ENCODE results near the gene PPP1R15A.

Gene PPP1R15A

DNA sequence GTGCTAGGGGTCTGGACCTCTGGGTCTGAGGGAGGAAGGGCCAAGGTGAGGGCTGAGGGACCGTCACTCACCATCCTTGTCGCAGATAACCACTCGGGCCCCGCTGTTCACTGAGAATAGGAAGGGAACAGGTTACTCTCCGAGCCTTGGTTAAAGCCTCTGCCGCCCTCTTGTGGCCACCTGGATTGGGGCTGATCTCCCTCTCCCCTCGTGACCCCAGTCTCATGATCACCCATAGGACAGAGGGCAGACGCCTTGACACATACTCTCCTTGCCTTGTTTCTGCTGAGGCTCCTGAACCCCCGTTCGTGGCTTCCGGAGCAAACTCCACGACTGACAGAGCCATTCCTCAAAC lies 36.5 kb upstream of the PPP1R15A start:
- DNase-seq (ENCODE audit: low read depth), result peak; percentile 81
- TF ChIP-seq, protein P1, sequence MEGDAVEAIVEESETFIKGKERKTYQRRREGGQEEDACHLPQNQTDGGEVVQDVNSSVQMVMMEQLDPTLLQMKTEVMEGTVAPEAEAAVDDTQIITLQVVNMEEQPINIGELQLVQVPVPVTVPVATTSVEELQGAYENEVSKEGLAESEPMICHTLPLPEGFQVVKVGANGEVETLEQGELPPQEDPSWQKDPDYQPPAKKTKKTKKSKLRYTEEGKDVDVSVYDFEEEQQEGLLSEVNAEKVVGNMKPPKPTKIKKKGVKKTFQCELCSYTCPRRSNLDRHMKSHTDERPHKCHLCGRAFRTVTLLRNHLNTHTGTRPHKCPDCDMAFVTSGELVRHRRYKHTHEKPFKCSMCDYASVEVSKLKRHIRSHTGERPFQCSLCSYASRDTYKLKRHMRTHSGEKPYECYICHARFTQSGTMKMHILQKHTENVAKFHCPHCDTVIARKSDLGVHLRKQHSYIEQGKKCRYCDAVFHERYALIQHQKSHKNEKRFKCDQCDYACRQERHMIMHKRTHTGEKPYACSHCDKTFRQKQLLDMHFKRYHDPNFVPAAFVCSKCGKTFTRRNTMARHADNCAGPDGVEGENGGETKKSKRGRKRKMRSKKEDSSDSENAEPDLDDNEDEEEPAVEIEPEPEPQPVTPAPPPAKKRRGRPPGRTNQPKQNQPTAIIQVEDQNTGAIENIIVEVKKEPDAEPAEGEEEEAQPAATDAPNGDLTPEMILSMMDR (conservative IDR thresholded peaks at IDR 0.05; ENCODE audit: low read length), result peak; percentile 95
- H3K4me3 ChIP-seq (ENCODE audit: low read length), result peak overlapping the region; percentile 57

DNA sequence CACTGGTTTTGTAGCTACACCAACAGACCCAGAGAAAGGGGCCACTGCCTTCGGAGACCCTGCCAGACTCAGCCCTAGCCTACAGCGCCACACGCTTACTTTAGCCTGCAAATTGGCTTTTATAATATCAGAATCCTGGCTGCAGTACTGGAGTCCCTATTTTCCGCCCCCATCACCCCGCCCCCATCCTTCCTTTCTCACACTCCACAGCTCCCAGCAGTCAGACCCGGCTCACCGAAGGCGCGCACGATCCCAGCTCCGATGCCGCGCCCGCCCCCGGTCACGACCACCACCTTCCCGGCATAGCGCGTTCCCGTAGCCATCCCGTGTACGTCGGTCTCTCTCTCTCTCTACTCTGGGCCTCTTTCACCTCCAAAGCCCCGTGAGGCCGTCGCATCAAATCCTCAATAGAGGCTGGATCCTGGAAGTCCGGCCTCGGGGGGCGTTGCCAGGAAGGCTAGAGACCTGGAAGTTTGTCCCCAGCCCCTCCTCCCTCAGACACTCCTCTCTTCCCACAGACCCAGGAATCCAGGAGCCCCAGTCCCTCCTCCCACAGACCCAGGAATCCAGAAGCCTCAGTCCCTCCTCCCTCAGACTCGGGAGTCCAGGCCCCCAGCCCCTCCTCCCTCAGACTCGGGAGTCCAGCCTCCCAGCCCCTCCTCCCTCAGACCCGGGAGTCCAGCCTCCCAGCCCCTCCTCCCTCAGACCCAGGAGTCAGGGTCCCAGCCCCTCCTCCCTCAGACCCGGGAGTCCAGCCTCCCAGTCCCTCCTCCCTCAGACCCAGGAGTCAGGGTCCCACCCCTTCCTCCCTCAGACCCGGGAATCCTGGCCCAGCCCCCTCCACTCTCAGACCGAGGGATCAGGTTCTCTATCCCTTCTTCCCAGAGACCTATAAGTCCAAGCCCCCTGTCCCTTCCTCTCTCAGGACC lies 35.9 kb upstream of the PPP1R15A start, which contains the start of gene HSD17B14:
TSS of gene HSD17B14 (minus strand) at position 403 of the 929 bp plus-strand sequence. CDS start at position 323, 80 bp downstream.
- H3K4me3 ChIP-seq (ENCODE audit: low read length), result peak within 1 kb of the TSS; percentile 57
- TF ChIP-seq, protein P1 (conservative IDR thresholded peaks at IDR 0.05; ENCODE audit: low read length), result no peak
- DNase-seq (ENCODE audit: low read depth), result peak; percentile 43

DNA sequence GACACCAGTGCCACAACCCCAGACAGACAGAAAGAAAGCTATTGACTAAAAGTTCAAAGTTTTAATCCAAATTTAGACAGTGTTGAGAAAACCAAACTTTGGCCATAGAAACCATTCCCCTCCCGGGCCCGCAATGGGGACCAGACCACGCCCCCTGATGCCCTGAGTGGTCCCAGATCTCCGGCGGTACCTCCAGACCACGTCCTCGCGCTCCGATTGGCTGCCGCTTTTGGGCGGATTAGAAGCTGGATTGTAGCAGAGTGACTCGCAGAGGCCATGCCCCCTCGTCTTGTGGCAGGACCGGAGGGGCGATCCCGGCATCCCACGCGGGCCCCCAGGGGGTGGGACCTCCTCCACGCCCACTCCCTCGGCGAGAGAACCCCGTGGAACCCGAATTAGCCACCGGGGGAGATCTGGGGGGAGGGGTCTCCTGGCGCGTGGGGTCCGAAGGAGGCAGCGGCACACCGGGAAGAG lies 35.1 kb upstream of the PPP1R15A start:
- H3K4me3 ChIP-seq (ENCODE audit: low read length), result peak overlapping the region; percentile 57
- peak; percentile 84 for DNase-seq (ENCODE audit: low read depth)

DNA sequence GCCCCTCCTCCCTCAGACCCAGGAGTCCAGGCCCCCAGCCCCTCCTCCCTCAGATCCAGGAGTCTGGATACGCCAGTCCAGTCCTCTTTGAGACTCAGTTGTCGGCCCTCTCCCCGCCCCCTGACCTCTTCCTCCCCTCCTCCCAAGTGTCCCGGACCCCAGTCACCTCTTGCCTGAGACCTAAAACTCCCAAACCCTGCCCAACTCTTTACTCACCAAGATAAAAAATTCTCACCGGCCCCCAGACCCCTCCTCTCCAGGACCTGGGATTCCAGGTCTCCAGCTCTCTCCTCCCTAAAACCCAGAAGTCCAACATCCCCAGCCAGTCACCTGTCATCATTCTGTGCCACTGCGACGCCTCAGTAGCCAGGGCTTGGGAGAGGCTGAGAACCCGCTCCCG lies 34.5 kb upstream of the PPP1R15A start:
- DNase-seq (ENCODE audit: low read depth), result no peak
- no peak overlapping the region for H3K4me3 ChIP-seq (ENCODE audit: low read length)

More for the DNA sequence above, 35.1 kb upstream of the PPP1R15A start:
- TF ChIP-seq, protein P1 (conservative IDR thresholded peaks at IDR 0.05; ENCODE audit: low read length), result no peak

DNA sequence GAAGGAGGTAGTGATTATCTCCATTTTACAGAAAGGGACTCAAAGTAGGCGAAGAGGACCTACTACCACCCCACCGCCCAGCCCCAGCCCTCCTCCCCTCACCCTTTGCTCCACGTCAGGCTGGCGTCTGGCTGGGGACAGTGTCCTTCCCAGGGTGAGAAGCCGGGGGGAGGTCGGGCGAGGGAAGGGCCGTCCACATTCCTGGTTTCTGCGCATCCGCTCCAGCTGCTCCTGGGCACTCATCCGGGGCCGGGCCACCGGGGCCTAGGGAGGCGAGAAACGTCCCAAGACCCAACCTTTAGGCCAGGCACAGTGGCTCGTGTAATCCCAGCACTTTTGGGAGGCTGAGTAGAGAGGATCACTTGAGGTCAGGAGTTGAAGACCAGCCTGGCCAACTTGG lies 31.2 kb upstream of the PPP1R15A start:
- DNase-seq (ENCODE audit: low read depth), result no peak
- H3K4me3 ChIP-seq (ENCODE audit: low read length), result no peak overlapping the region
- TF ChIP-seq, protein P1 (conservative IDR thresholded peaks at IDR 0.05; ENCODE audit: low read length), result no peak

More for the DNA sequence above, 34.5 kb upstream of the PPP1R15A start:
- TF ChIP-seq, protein P1 (conservative IDR thresholded peaks at IDR 0.05; ENCODE audit: low read length), result no peak

DNA sequence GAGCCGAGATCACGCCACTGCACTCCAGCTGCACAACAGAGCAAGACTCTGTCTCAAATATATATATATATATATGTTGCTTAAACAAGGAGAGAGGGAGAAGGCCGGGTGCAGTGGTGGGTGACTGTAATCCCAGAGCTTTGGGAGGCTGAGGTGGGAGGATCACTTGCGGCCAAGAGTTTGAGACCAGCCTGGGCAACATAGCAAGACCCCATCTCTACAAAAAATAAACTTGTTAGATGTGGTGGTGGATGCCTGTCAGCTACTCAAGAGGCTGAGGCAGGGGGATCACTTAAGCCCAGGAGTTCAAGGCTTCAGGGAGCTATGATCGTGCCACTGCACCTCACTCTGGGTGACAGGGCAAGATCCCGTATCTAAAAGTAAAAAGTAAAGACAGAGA lies 30.6 kb upstream of the PPP1R15A start:
- no peak for DNase-seq (ENCODE audit: low read depth)
- H3K4me3 ChIP-seq (ENCODE audit: low read length), result no peak overlapping the region
- TF ChIP-seq, protein P1 (conservative IDR thresholded peaks at IDR 0.05; ENCODE audit: low read length), result no peak

DNA sequence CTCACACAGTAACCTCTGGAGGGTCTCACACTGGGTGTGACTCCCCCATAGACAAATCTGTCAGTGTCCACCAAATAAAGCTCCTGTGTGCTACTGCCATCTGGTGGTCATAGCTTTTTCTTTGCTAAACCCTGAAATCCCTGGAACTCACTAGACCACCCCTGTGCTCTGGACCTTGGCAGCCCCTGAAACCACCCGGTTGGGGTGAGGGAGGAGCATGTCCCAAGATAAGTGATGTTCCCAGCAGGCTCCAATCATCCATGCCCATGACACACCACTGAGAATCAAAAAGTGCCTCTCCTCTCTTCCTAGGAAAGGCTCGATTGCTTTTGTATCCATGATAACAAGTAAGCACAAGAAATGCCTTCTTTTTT lies 29.4 kb upstream of the PPP1R15A start:
- DNase-seq (ENCODE audit: low read depth), result peak; percentile 36
- TF ChIP-seq, protein P1 (conservative IDR thresholded peaks at IDR 0.05; ENCODE audit: low read length), result peak; percentile 88
- no peak overlapping the region for H3K4me3 ChIP-seq (ENCODE audit: low read length)

Measured in AG10803 (cell line).